Right lobe of liver (tissue), 4 donors: ENCODE measurements around the gene DCDC1.

Experiments
- POLR2A ChIP-seq: fragments of 450-650 bp; IDR thresholded peaks from one replicate; pipeline ENCODE4 v1.6.1; 2017; ENCODE audit warnings: antibody characterized with exemption, mild to moderate bottlenecking
- TF ChIP-seq, protein P1 (sequence below), 4 donors: fragments of 200-600 bp in 3 of 4; fragments of 450-650 bp in 1 of 4; IDR thresholded peaks; one replicate each; pipeline versions ENCODE4 v1.5.1 to v1.8.0; 2016 to 2022; ENCODE audit warnings: antibody characterized with exemption in 4 of 4, mild to moderate bottlenecking in 2 of 4
- donor health status: DM: no; HTN: no; CAD: no.
- donor health status: DM: no; HTN: no; CAD: no.
- donor health status: DM: no; HTN: yes; CAD: no.

- TF ChIP-seq POLR2A = no peak
- TF ChIP-seq, protein P1, sequence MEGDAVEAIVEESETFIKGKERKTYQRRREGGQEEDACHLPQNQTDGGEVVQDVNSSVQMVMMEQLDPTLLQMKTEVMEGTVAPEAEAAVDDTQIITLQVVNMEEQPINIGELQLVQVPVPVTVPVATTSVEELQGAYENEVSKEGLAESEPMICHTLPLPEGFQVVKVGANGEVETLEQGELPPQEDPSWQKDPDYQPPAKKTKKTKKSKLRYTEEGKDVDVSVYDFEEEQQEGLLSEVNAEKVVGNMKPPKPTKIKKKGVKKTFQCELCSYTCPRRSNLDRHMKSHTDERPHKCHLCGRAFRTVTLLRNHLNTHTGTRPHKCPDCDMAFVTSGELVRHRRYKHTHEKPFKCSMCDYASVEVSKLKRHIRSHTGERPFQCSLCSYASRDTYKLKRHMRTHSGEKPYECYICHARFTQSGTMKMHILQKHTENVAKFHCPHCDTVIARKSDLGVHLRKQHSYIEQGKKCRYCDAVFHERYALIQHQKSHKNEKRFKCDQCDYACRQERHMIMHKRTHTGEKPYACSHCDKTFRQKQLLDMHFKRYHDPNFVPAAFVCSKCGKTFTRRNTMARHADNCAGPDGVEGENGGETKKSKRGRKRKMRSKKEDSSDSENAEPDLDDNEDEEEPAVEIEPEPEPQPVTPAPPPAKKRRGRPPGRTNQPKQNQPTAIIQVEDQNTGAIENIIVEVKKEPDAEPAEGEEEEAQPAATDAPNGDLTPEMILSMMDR (IDR thresholded peaks at IDR 0.05) = no peak
Observed at GRCh38 chr11:30889143-30889794, 480.3 kb downstream of the DCDC1 start.
